Psoas muscle (tissue), 8 donors: ENCODE measurements around the gene MYLK2. TPM values are rescaled to one million over a fixed set of nuclear protein-coding genes. Genes with fewer than 3 reads are reported as not detected.

Source experiments
- ATAC-seq, 4 donors: fragments of 200-7000 bp; cut with Tn5 transposase; one replicate each; pipeline ENCODE4 v1.9.1; 2020; ENCODE audit warnings: moderate library complexity in 3 of 4, mild to moderate bottlenecking in 2 of 4
- DNase-seq, 2 donors: peaks; one replicate each; pipeline ENCODE4 v3.0.0-alpha.2; 2020
- H3K27ac ChIP-seq: fragments of 200-600 bp; one replicate; pipeline ENCODE4 v1.8.0; 2022
- H3K27me3 ChIP-seq, 3 donors: fragments of 200-600 bp in 1 of 3; one replicate each; pipeline versions ENCODE4 v1.6.1 to v1.8.0; 2013 to 2022; ENCODE audit warnings: low read length in 2 of 3, mild to moderate bottlenecking in 2 of 3, moderate library complexity in 1 of 3; ENCODE audit not compliant: insufficient read depth in 3 of 3
- H3K36me3 ChIP-seq, 2 donors: fragments of 200-600 bp in 1 of 2; one replicate each; pipeline versions ENCODE4 v1.6.1 to v1.8.0; 2013 to 2022; ENCODE audit warnings: low read depth in 1 of 2, mild to moderate bottlenecking in 1 of 2, moderate library complexity in 1 of 2; ENCODE audit not compliant: insufficient read depth in 1 of 2
- H3K4me1 ChIP-seq: fragments of 200-600 bp; one replicate; pipeline ENCODE4 v1.8.0; 2022
- H3K4me3 ChIP-seq: fragments of 200-600 bp; one replicate; pipeline ENCODE4 v1.8.0; 2022; ENCODE audit warnings: mild to moderate bottlenecking
- H3K9me3 ChIP-seq: fragments of 200-600 bp; one replicate; pipeline ENCODE4 v1.8.0; 2022
- WGBS, 3 donors: extraction: QIAGEN DNeasy Blood & Tissue Kit; methylation state at CpG; one replicate each; pipeline versions ENCODE4 v1.1.6 to v1.1.7; 2013; 5-methylcytosine and 5-hydroxymethylcytosine counted together
- intact Hi-C, 2 donors: fragments of 100-400 bp; cut with DNase I; formaldehyde crosslinking; loops; one replicate each; pipeline versions ENCODE4 v1.11.0 to v1.14.2; 2022
- polyA plus RNA-seq, 3 donors: library from polyadenylated mRNA; stranded (reverse); fragments of 200-250 nt; gene quantifications; one replicate each; pipeline ENCODE4 v1.2.3, GENCODE V29; 2013
- total RNA-seq, 4 donors: library from RNA; stranded (reverse); fragmentation: NEBNext Ultra II Directional in 2 of 4; extraction: Animal tissue kit (Norgen Biotek cat#: 25700) in 2 of 4; gene quantifications; one replicate each; pipeline versions ENCODE4 v1.2.1 to v1.2.4, GENCODE V29; 2021 to 2023
- TF ChIP-seq, protein P1 (sequence below): fragments of 200-600 bp; IDR thresholded peaks from one replicate; pipeline ENCODE4 v1.8.0; 2022; ENCODE audit warnings: antibody characterized with exemption
- donor health status: healthy with polysubstance abuse.
- donor health status: DM: no; HTN: no; CAD: no; lungs with moderate emphysema.
- donor health status: Bipolar disorder and iron deficiency.
- donor health status: healthy.
- donor health status: DM: yes; HTN: yes; CAD: no.
- donor health status: DM: no; HTN: no; CAD: no.
- donor health status: DM: no; HTN: no; CAD: no.
- donor health status: DM: yes; HTN: yes; CAD: no.

The MYLK2 gene
- total and polyA plus RNA-seq, 7 donors, result 30.6 to 273 (median 94.5) TPM

DNA sequence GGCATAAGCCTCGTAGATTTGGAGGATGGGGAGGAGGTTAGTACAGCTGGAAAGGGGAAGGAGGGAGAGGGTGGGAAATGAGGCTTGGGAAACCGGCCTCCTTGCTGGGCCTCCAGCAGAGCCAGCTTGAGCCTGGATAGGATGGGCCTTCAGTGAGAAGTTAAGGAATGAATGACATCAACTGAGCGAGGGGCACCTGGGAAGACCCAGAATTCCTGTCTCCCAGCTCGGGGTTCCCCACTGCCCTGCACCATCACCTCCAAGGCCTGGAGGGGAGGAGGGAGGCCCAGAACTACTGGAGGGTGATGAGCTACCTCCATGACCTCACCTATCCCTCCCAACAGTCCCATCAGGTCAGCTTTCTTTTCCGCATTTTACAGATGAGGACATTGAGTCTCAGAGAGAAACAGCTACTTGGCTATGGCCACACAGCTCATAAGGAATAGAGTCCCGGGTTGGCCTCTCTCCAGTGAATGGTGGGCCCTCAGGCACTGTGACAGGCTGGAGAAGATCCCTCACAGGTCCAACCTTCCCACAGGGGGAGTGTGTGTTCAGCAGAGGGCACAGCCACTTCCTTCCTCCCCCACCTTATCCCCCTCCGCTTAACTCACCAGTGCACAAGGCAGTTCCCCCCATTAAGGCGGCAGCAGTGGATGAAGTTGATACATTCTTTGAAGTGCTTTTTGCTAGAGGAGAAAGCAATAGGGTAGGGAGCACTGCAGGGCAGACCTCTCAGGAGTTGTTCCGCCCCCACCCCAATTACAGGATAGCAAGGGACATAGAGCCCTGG, 44.3 kb downstream of the MYLK2 start:
- intact Hi-C loops, result no loop called here
- TF ChIP-seq, protein P1, sequence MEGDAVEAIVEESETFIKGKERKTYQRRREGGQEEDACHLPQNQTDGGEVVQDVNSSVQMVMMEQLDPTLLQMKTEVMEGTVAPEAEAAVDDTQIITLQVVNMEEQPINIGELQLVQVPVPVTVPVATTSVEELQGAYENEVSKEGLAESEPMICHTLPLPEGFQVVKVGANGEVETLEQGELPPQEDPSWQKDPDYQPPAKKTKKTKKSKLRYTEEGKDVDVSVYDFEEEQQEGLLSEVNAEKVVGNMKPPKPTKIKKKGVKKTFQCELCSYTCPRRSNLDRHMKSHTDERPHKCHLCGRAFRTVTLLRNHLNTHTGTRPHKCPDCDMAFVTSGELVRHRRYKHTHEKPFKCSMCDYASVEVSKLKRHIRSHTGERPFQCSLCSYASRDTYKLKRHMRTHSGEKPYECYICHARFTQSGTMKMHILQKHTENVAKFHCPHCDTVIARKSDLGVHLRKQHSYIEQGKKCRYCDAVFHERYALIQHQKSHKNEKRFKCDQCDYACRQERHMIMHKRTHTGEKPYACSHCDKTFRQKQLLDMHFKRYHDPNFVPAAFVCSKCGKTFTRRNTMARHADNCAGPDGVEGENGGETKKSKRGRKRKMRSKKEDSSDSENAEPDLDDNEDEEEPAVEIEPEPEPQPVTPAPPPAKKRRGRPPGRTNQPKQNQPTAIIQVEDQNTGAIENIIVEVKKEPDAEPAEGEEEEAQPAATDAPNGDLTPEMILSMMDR, result no peak
- DNase-seq (no peak), ATAC-seq (no peak)
- H3K27me3 ChIP-seq, result peaks cover 0 to 37% (median 4%) of the 10 kb centered on the region in 3 donors
- peaks cover 6% of the 10 kb centered on the region for H3K4me1 ChIP-seq
- H3K36me3 ChIP-seq, result no peaks in the 10 kb centered on the region
- 87 to 92% (median 92%) methylated on average over 9 of the region's 9 CpGs for WGBS, 3 donors
- H3K27ac ChIP-seq, result no peak overlapping the region
- H3K9me3 ChIP-seq, result no peaks in the 10 kb centered on the region
- H3K4me3 ChIP-seq, result no peak overlapping the region

DNA sequence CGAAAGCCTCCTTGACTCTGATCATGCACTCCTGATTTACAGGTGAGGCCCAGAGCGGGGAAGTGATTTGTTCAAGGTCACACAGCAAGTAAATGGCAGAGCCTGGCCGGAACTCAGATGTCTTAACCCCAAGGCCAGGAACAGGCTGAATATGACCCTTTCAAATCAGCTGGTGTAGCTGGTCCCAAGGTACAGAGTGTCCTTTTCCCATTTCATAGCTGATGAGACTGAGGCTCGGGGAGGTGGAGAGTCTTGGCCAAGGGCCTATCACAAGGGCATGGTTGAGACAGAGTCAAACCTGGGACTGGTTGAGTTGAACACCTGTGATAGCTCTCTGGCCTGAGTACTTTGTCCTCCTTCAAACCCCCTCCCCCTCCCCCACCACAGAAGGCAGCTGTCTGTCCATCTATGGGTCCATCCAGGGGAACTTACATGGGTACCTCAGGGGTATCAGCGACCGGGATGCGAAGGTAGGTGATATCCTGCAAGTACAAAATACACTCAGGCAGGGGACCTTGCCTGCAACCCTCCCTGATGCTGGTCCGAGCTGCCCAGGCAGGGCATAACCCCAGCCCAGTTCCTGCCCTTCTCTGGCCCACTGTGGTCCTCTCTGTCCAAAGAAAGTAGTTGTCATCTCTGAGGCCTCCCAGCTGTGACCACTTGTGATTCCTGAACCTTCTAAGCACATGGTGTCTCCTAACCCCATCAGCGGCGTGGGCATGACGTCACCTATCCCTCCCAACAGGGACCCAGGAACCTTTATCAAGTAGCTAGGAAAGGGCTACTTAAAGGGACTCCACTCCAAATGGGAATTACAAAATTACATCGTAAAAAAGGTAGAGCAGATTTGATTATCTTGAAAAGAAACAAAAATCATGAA, 45.6 kb downstream of the MYLK2 start:
- ATAC-seq (no peak), DNase-seq (no peak)
- intact Hi-C loops, result no loop called here
- peaks cover 7% of the 10 kb centered on the region for H3K4me1 ChIP-seq
- no peak overlapping the region for H3K27ac ChIP-seq
- no peaks in the 10 kb centered on the region for H3K9me3 ChIP-seq
- H3K4me3 ChIP-seq, result no peak overlapping the region
- 77 to 89% (median 88%) methylated on average over 12 of the region's 12 CpGs for WGBS, 3 donors
- H3K27me3 ChIP-seq, result peaks cover 0 to 37% (median 12%) of the 10 kb centered on the region in 3 donors
- H3K36me3 ChIP-seq, result no peaks in the 10 kb centered on the region
- TF ChIP-seq, protein P1, result no peak

DNA sequence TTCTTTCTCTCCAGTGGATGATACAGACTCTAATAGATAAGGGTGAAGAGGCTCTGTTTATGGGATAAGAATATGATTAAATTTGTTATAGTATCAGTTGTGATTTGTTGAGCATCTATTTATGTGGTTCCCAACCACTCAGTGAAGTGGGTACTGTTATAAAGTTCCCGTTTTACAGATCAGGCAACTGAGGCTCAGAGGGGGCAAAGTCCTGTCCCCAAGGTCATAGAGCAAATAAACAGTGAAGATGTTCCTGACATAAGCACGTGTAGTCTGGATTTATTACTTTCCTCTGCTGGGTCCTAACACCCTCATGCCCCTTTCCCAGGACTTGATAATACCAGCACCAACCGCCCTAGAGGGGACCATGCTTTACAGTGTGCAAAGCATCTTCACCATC, 47.1 kb downstream of the MYLK2 start:
- H3K36me3 ChIP-seq, result no peaks in the 10 kb centered on the region
- no peak overlapping the region for H3K4me3 ChIP-seq
- WGBS, 3 donors, result 71 to 79% (median 71%) methylated on average over 3 of the region's 3 CpGs
- peaks cover 4% of the 10 kb centered on the region for H3K4me1 ChIP-seq
- ATAC-seq (no peak), DNase-seq (no peak)
- no peak overlapping the region for H3K27ac ChIP-seq
- TF ChIP-seq, protein P1, result no peak
- intact Hi-C loops, result no loop called here
- H3K9me3 ChIP-seq, result no peaks in the 10 kb centered on the region
- peaks cover 0 to 37% (median 12%) of the 10 kb centered on the region in 3 donors for H3K27me3 ChIP-seq

DNA sequence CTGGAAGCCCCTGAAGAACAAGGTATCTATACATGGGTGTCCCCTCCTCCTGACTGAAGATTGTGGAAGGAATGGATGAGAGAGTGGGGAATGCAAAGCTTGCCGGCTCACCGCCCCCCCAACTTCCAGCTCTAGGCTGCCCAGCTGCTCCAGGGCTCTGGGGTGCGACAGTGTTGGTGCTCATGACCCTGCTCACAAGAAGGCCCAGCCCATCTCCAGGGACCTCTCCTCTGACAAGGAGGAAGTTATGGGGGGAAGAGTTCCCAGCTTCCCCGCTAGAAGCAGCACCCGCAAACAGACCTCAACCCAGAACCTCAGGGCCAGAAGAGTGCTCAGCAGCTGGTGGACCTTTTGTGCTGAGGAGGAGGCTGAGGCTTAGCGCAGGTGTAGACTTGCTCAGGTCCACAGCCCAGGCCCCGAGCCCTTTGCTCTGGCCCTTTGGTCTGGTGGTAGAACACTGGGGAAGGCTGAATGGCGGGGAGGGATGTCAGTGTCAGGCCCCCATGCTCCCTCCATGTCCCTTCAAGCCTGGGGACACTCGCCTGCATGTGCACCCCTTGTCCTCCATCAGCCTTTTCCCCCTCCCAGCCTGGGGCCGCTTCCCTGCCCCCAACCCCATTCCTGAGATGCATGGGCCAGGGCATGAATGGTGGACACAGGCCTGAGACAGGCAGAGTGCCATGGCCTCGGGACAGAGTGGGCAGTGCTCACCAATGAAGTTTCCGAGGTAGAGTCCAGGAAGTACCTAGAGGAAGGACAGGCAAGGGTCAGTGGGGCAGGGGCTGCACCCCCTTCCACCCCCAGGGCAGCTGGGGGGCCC, 49.9 kb downstream of the MYLK2 start:
- 72 to 81% (median 75%) methylated on average over 11 to 12 of the region's 12 CpGs for WGBS, 3 donors

More for the DNA sequence above, 49.9 kb downstream of the MYLK2 start:
- Histone ChIP-seq H3K9me3 (no peaks in the 10 kb centered on the region), H3K4me1 (peaks cover 4% of the 10 kb centered on the region), H3K36me3 (no peaks in the 10 kb centered on the region), H3K27ac (no peak overlapping the region), H3K4me3 (peak overlapping the region; percentile 71), H3K27me3 (peaks cover 0 to 34% (median 12%) of the 10 kb centered on the region in 3 donors)
- ATAC-seq (peak in 2 of 4 donors; percentile 8 to 16), DNase-seq (no peak)
- TF ChIP-seq, protein P1, result no peak
- intact Hi-C loops, result no loop called here
